ENCODE data around the gene PDE8B. TPM values are rescaled to one million over a fixed set of nuclear protein-coding genes. Genes with fewer than 3 reads are reported as not detected.

Gene PDE8B
- polyA plus RNA-seq, 3 donors: 5.0 to 5.6 (median 5.3) TPM

- no peak for DNase-seq
Observed at GRCh38 chr5:77186652-77187370, 23.7 kb upstream of the PDE8B start.

- no peak for DNase-seq
Observed at GRCh38 chr5:77189421-77189820, 21.1 kb upstream of the PDE8B start.

- no peak for DNase-seq
Observed at GRCh38 chr5:77192441-77193050, 17.9 kb upstream of the PDE8B start.

- DNase-seq: no peak
Observed at GRCh38 chr5:77194762-77195161, 15.7 kb upstream of the PDE8B start.

GRCh38 chr5:77197840-77198554 is 12.5 kb upstream of the PDE8B start:
- DNase-seq: no peak

GRCh38 chr5:77200663-77201062 is 9.8 kb upstream of the PDE8B start:
- no peak for DNase-seq

- no peak for DNase-seq
Observed at GRCh38 chr5:77202145-77202544, 8.3 kb upstream of the PDE8B start.

- no peak for DNase-seq
Observed at GRCh38 chr5:77204967-77205366, 5.5 kb upstream of the PDE8B start.

- DNase-seq: no peak
Observed at GRCh38 chr5:77208507-77209163, 1.8 kb upstream of the PDE8B start.

- no peak for DNase-seq
Observed at GRCh38 chr5:77209495-77210090, 887 bp upstream of the PDE8B start.

- no peak for DNase-seq
Observed at GRCh38 chr5:77210964-77211690, 647 bp downstream of the PDE8B start.

- DNase-seq: no peak
Observed at GRCh38 chr5:77211691-77212047, 1.2 kb downstream of the PDE8B start.

GRCh38 chr5:77213601-77214000 is 3.1 kb downstream of the PDE8B start:
- DNase-seq: no peak

GRCh38 chr5:77214151-77214550 is 3.7 kb downstream of the PDE8B start:
- no peak for DNase-seq

GRCh38 chr5:77218263-77218662 is 7.8 kb downstream of the PDE8B start:
- DNase-seq: no peak

GRCh38 chr5:77221115-77221514 is 10.6 kb downstream of the PDE8B start:
- no peak for DNase-seq

- no peak for DNase-seq
Observed at GRCh38 chr5:77222722-77223121, 12.2 kb downstream of the PDE8B start.

GRCh38 chr5:77223653-77224052 is 13.2 kb downstream of the PDE8B start:
- DNase-seq: no peak

GRCh38 chr5:77224672-77225355 is 14.3 kb downstream of the PDE8B start:
- DNase-seq: no peak

GRCh38 chr5:77225531-77225930 is 15.1 kb downstream of the PDE8B start:
- no peak for DNase-seq

- DNase-seq: no peak
Observed at GRCh38 chr5:77229887-77230286, 19.4 kb downstream of the PDE8B start.
